ENCODE results near the gene TMED4. TPM values are rescaled to one million over a fixed set of nuclear protein-coding genes. Genes with fewer than 3 reads are reported as not detected.
A peak's percentile ranks its signal among the peaks of the same experiment; 100 is the strongest.

Gene TMED4
- total RNA-seq, 1 experiment from 2014 or later: 62.4 TPM

DNA sequence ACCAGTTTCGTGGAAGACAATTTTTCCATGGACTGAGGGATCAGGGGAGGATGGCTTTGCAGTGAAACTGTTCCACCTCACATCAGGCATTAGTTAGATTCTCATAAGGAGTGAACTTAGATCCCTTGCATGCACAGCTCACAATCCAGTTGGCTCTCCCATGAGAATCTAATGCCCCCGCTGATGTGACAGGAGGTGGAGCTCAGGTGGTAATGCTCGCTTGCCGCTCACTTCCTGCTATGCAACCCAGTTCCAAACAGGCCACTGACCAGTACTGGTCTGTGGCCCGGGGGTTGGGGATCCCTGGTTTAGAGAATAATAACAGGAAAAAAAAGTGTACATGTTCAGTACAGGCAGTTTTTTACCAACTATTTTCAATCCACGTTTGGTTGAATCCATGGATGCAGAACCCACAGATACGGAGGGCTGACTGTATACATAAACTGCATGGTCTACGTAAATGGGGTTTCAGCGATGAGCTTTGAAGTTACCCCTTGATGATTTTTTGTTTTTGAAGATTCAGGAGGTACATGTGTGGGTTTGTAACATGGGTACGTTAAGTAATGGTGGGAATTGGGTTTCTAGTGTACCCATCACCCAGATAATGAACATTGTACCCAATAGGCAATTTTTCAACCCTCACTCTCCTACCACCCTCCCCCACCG, 48.9 kb upstream of the TMED4 start:
- Histone ChIP-seq H4K20me1 (ENCODE audit: control insufficient read depth, insufficient read depth, insufficient read length) (no peaks in the 10 kb centered on the region), H3K27me3 (ENCODE audit: insufficient read depth, low read length) (no peaks in the 10 kb centered on the region), H2BK12ac (ENCODE audit: insufficient read length, low read depth, low read length) (no peak overlapping the region), H3K4me1 (ENCODE audit: insufficient read depth, low read length) (peaks cover 2% of the 10 kb centered on the region; the same call in 1 of the 2 replicates), H3K79me2 (ENCODE audit: insufficient read depth, low read length) (no peaks in the 10 kb centered on the region), H4K91ac (ENCODE audit: insufficient read length, low read depth, low read length) (no peak overlapping the region), H3K27ac (ENCODE audit: insufficient read length, low read depth, low read length) (no peak overlapping the region), H3K18ac (ENCODE audit: insufficient read length, low read depth, low read length) (no peak overlapping the region), H2AK5ac (ENCODE audit: insufficient read length, low read length) (no peak overlapping the region), H3K14ac (ENCODE audit: insufficient read depth, low read length) (no peak overlapping the region), H3K9ac (ENCODE audit: extremely low read depth, insufficient read length, low read length) (peak overlapping the region; percentile 20), H2BK15ac (ENCODE audit: low read depth, low read length) (no peak overlapping the region), H2BK20ac (ENCODE audit: low read depth, low read length, poor library complexity, severe bottlenecking) (no peak overlapping the region), H3K4me2 (ENCODE audit: insufficient read depth, insufficient read length, low read length) (no peak overlapping the region), H2BK120ac (ENCODE audit: low read depth, low read length, poor library complexity, severe bottlenecking) (no peak overlapping the region), H3K23me2 (ENCODE audit: insufficient read length, low read depth, low read length, poor library complexity, severe bottlenecking) (no peaks in the 10 kb centered on the region), H3K9me3 (ENCODE audit: control insufficient read depth, low read depth, low read length) (no peaks in the 10 kb centered on the region), H3K23ac (ENCODE audit: insufficient read length, low read depth, low read length) (no peak overlapping the region), H3K79me1 (ENCODE audit: insufficient read depth, low read depth, low read length, poor library complexity, severe bottlenecking) (no peaks in the 10 kb centered on the region), H3T11ph (ENCODE audit: low read length) (no peak overlapping the region), H3K4ac (ENCODE audit: low read depth, low read length) (no peak overlapping the region), H4K8ac (replicated peaks; ENCODE audit: insufficient read length, low read depth, low read length) (no peak overlapping the region), H2AFZ (ENCODE audit: low read length) (no peak overlapping the region), H2BK5ac (ENCODE audit: insufficient read length, low read length) (no peak overlapping the region), H3K56ac (ENCODE audit: insufficient read length, low read depth, low read length) (no peak overlapping the region), H4K5ac (ENCODE audit: insufficient read length, low read depth, low read length) (no peak overlapping the region)
- peak overlapping the region in 1 of 2 experiments; percentile 35; a peak in 2 of 5 replicates for H3K4me3 Mint-ChIP-seq
- DNase-seq: no peak
- peaks cover 2 to 21% (median 9%) of the 10 kb centered on the region in 3 experiments; a peak in 6 of 7 replicates for H3K36me3 Mint-ChIP-seq (ENCODE audit: insufficient read depth in 1 of 3, low read depth in 3 of 3)
- H3K27me3 Mint-ChIP-seq (ENCODE audit: low read depth): no peaks in the 10 kb centered on the region
- TF ChIP-seq, protein P1, sequence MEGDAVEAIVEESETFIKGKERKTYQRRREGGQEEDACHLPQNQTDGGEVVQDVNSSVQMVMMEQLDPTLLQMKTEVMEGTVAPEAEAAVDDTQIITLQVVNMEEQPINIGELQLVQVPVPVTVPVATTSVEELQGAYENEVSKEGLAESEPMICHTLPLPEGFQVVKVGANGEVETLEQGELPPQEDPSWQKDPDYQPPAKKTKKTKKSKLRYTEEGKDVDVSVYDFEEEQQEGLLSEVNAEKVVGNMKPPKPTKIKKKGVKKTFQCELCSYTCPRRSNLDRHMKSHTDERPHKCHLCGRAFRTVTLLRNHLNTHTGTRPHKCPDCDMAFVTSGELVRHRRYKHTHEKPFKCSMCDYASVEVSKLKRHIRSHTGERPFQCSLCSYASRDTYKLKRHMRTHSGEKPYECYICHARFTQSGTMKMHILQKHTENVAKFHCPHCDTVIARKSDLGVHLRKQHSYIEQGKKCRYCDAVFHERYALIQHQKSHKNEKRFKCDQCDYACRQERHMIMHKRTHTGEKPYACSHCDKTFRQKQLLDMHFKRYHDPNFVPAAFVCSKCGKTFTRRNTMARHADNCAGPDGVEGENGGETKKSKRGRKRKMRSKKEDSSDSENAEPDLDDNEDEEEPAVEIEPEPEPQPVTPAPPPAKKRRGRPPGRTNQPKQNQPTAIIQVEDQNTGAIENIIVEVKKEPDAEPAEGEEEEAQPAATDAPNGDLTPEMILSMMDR (conservative IDR thresholded peaks at IDR 0.05): no peak
- peaks cover 34 to 42% of the 10 kb centered on the region in 2 experiments for H3K4me1 Mint-ChIP-seq
- WGBS (ENCODE audit: extremely low coverage, insufficient read length, low lambda C conversion rate): no CpG with 5 or more reads among the region's 11 CpGs
- peak overlapping the region in 1 of 3 experiments; percentile 34; a peak in 2 of 7 replicates for H3K27ac Mint-ChIP-seq
- H3K9me3 Mint-ChIP-seq: no peaks in the 10 kb centered on the region
